ENCODE results near the gene PIK3C2G.

GRCh38 chr12:18281941-18282340 lies 20.6 kb downstream of the PIK3C2G start:
- TF ChIP-seq, protein P1, sequence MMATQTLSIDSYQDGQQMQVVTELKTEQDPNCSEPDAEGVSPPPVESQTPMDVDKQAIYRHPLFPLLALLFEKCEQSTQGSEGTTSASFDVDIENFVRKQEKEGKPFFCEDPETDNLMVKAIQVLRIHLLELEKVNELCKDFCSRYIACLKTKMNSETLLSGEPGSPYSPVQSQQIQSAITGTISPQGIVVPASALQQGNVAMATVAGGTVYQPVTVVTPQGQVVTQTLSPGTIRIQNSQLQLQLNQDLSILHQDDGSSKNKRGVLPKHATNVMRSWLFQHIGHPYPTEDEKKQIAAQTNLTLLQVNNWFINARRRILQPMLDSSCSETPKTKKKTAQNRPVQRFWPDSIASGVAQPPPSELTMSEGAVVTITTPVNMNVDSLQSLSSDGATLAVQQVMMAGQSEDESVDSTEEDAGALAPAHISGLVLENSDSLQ (IDR thresholded peaks at IDR 0.05), result no peak
- no peak for TF ChIP-seq ZNF687 (IDR thresholded peaks at IDR 0.05)
- no peak for TF ChIP-seq SP1 (IDR thresholded peaks at IDR 0.05; ENCODE audit: low read depth, low read length)
- no peak for TF ChIP-seq POLR2AphosphoS5 (IDR thresholded peaks at IDR 0.05; ENCODE audit: low read length)
- TF ChIP-seq RFX5 (IDR thresholded peaks at IDR 0.05; ENCODE audit: low read depth, low read length), result no peak
- TF ChIP-seq SREBF1 (IDR thresholded peaks at IDR 0.05; ENCODE audit: low read length), result no peak
- no peak for TF ChIP-seq SIN3A (IDR thresholded peaks at IDR 0.05; ENCODE audit: low read depth, low read length)
- TF ChIP-seq BACH1 (IDR thresholded peaks at IDR 0.05; ENCODE audit: borderline replicate concordance), result no peak
- no peak for TF ChIP-seq TCF7 (IDR thresholded peaks at IDR 0.05; ENCODE audit: borderline replicate concordance)
- TF ChIP-seq ZNF24 (IDR thresholded peaks at IDR 0.05), result no peak

Measured in GM12878 (cell line).